HG03175 (cell line): ENCODE data around the gene ST8SIA4.

Experiments used
- ATAC-seq: cut with Tn5 transposase; IDR thresholded peaks from one replicate; pipeline ENCODE4 v1.9.1; 2021; ENCODE audit warnings: mild to moderate bottlenecking, moderate library complexity; ENCODE audit not compliant: unreplicated experiment

Gene ST8SIA4

GRCh38 chr5:100832252-100833230 lies 70.5 kb downstream of the ST8SIA4 start:
- ATAC-seq: no peak

GRCh38 chr5:100828898-100829356 lies 74.2 kb downstream of the ST8SIA4 start:
- ATAC-seq: no peak

- ATAC-seq: peak; percentile 85
Measured at GRCh38 chr5:100828071-100828897, 74.8 kb downstream of the ST8SIA4 start.

GRCh38 chr5:100827481-100827889 lies 75.6 kb downstream of the ST8SIA4 start:
- peak; percentile 35 for ATAC-seq

GRCh38 chr5:100826133-100826532 lies 76.9 kb downstream of the ST8SIA4 start:
- ATAC-seq: no peak

GRCh38 chr5:100824635-100825034 lies 78.4 kb downstream of the ST8SIA4 start:
- no peak for ATAC-seq

GRCh38 chr5:100823812-100824211 lies 79.3 kb downstream of the ST8SIA4 start:
- ATAC-seq: no peak

- ATAC-seq: no peak
Measured at GRCh38 chr5:100821751-100822150, 81.3 kb downstream of the ST8SIA4 start.

GRCh38 chr5:100818340-100818739 lies 84.7 kb downstream of the ST8SIA4 start:
- ATAC-seq: no peak

- no peak for ATAC-seq
Measured at GRCh38 chr5:100803397-100803796, 99.7 kb downstream of the ST8SIA4 start.

GRCh38 chr5:100802208-100802607 lies 100.9 kb downstream of the ST8SIA4 start:
- no peak for ATAC-seq

- ATAC-seq: peak; percentile 62
Measured at GRCh38 chr5:100800562-100800961, 102.5 kb downstream of the ST8SIA4 start.

GRCh38 chr5:100799166-100799565 lies 103.9 kb downstream of the ST8SIA4 start:
- ATAC-seq: no peak

GRCh38 chr5:100797861-100798260 lies 105.2 kb downstream of the ST8SIA4 start:
- ATAC-seq: no peak

- ATAC-seq: no peak
Measured at GRCh38 chr5:100796851-100797250, 106.2 kb downstream of the ST8SIA4 start.

- no peak for ATAC-seq
Measured at GRCh38 chr5:100794844-100795243, 108.2 kb downstream of the ST8SIA4 start.

GRCh38 chr5:100794218-100794617 lies 108.9 kb downstream of the ST8SIA4 start:
- ATAC-seq: no peak

GRCh38 chr5:100792781-100793180 lies 110.3 kb downstream of the ST8SIA4 start:
- no peak for ATAC-seq

- no peak for ATAC-seq
Measured at GRCh38 chr5:100791391-100791790, 111.7 kb downstream of the ST8SIA4 start.

- no peak for ATAC-seq
Measured at GRCh38 chr5:100790951-100791350, 112.1 kb downstream of the ST8SIA4 start.

- peak; percentile 78 for ATAC-seq
Measured at GRCh38 chr5:100790170-100790665, 112.9 kb downstream of the ST8SIA4 start.
